HG03064 (cell line): ENCODE data around the gene INPP4A.

Source experiments
- ATAC-seq: cut with Tn5 transposase; IDR thresholded peaks from one replicate; pipeline ENCODE4 v1.9.1; 2021; ENCODE audit warnings: low read depth; ENCODE audit not compliant: unreplicated experiment

INPP4A gene

GRCh38 chr2:98554116-98554861 is 109.6 kb downstream of the INPP4A start:
- no peak for ATAC-seq

GRCh38 chr2:98555696-98556095 is 111.0 kb downstream of the INPP4A start:
- no peak for ATAC-seq

GRCh38 chr2:98556344-98557033 is 111.8 kb downstream of the INPP4A start:
- no peak for ATAC-seq

- no peak for ATAC-seq
Observed at GRCh38 chr2:98558852-98559530, 114.3 kb downstream of the INPP4A start.

- ATAC-seq, result no peak
Observed at GRCh38 chr2:98559581-98559980, 114.9 kb downstream of the INPP4A start.

GRCh38 chr2:98560256-98560771 is 115.7 kb downstream of the INPP4A start:
- no peak for ATAC-seq

- ATAC-seq, result no peak
Observed at GRCh38 chr2:98561018-98561417, 116.4 kb downstream of the INPP4A start.

- ATAC-seq, result no peak
Observed at GRCh38 chr2:98561902-98562695, 117.4 kb downstream of the INPP4A start.

GRCh38 chr2:98563394-98563793 is 118.7 kb downstream of the INPP4A start:
- no peak for ATAC-seq

- ATAC-seq, result no peak
Observed at GRCh38 chr2:98564541-98565132, 120.0 kb downstream of the INPP4A start.

GRCh38 chr2:98565286-98565860 is 120.7 kb downstream of the INPP4A start:
- no peak for ATAC-seq

- ATAC-seq, result no peak
Observed at GRCh38 chr2:98565941-98566340, 121.3 kb downstream of the INPP4A start.

- ATAC-seq, result no peak
Observed at GRCh38 chr2:98568161-98568956, 123.7 kb downstream of the INPP4A start.

GRCh38 chr2:98569197-98569793 is 124.6 kb downstream of the INPP4A start:
- no peak for ATAC-seq

GRCh38 chr2:98569915-98570314 is 125.3 kb downstream of the INPP4A start:
- ATAC-seq, result no peak

- ATAC-seq, result no peak
Observed at GRCh38 chr2:98570356-98570755, 125.7 kb downstream of the INPP4A start.

- ATAC-seq, result no peak
Observed at GRCh38 chr2:98571121-98571701, 126.6 kb downstream of the INPP4A start.

- no peak for ATAC-seq
Observed at GRCh38 chr2:98571796-98572195, 127.1 kb downstream of the INPP4A start.
